Epidermal melanocyte (primary cell): ENCODE results near the gene ATP9A.

Experiments
- DNase-seq: peaks from one replicate; pipeline ENCODE4 v3.0.0; 2011; ENCODE audit warnings: low spot score; ENCODE audit not compliant: insufficient read length

ATP9A gene

GRCh38 chr20:51554538-51555165 lies 213.5 kb downstream of the ATP9A start:
- no peak for DNase-seq

DNA sequence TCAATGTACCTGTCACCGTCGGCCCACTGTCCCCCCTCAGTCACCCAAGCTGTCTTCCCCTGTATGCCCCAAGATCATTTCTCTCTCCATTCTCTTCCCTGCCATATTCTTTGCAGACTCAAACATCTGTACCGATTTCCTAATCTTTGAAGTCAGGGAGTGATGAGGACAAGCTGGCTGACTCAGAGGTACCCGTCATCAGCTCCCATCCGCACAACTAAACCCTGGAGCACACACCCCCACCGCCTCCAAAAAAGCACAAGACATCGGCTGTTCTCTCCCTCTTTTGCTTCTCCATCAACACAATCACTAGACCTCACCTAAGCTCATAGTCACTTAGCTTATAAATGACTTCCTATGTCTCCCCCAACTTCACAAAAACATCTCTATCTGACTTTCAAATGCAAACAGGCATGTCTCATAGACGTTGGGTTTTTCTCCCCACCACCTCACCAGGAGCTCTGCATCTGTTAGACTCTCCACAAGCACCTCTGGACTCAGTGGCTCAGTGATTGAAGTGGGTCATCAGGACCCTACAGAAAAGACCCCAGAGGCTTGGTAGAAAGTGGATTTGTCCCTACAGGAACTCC lies 214.2 kb downstream of the ATP9A start:
- DNase-seq = no peak

DNA sequence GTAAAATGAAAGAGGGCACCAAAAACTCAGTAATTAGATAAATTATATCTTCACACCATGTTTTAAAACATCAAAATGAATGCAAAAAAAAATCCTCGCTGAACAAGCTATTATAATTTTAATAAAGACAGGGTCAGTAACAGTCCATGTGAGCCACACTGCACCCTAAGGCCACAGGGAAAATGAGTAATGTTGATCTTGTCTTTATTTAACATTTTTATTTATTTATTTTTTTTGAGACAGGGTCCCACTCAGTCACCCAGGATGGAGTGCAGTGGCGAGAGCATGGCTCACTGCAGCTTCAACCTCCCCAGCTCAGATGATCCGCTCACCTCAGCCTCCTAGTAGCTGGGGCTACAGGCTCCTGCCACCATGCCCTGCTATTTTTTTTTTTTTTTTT lies 217.0 kb downstream of the ATP9A start:
- no peak for DNase-seq

GRCh38 chr20:51549474-51549873 lies 218.7 kb downstream of the ATP9A start:
- DNase-seq = no peak

DNA sequence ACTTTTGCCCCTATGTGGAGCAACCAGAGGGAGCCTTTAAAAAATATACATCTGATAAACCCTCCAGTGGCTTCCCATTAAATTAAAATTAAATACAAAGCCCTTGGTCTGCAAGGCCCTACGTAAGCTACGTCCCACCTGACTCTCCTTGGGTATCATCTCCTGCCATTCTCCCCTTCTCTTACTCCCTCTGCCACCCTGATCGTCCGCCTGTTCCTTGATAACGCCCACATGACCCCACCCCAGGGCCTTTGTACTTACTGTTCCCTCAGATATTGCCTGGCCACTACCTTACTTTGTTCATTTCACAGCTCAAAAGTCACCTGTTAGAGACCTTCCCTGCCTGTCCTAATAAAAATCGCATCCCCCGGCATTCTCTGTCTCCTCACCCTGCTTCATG lies 220.2 kb downstream of the ATP9A start:
- no peak for DNase-seq
